NOMO-1 (cell line): Measurements from ENCODE around the gene AASS.

ENCODE experiments used
- DNase-seq, 2 experiments: peaks; one replicate each; lab custom pipeline; 2025; ENCODE audit not compliant: unreplicated experiment in 2 of 2; lab: John Stamatoyannopoulos, UW

AASS gene

DNA sequence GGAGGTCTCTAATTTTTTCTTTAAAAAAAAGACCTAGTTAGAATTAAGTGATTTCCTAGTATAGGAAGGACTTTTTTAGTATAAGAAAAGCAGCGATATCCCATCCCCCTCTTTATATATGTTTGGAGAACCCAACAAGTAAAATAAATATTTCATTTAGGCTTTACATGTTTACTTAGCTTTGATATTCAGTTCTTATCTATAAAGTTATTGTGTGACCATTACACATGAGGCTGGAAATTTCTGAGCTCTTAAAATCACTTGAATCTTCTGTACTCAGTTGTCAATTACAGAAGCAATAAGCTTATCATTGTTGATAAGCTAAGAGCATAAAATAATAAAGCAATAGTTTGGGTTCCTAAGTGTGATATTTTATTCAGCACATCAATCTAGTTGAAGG, 89.7 kb downstream of the AASS start:
- no peak for DNase-seq

DNA sequence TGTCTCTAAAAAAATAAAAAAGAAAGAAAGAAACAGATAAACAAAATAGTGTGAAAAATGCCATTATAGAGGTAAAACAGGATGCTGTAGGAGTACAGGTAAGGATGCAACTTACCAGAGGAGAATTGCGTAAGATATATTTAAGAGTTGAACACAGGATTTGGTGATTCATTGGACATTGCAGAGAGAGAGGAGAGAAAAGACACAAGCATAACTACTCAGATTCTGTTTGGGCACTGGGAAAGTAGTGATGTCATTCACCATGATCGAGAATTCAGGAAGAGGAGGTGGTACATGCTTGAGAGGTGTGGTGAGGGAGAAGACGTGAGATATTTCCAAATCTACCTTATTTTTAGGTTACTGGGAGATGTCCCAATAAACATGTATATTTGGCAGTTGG, 97.6 kb downstream of the AASS start:
- no peak for DNase-seq

DNA sequence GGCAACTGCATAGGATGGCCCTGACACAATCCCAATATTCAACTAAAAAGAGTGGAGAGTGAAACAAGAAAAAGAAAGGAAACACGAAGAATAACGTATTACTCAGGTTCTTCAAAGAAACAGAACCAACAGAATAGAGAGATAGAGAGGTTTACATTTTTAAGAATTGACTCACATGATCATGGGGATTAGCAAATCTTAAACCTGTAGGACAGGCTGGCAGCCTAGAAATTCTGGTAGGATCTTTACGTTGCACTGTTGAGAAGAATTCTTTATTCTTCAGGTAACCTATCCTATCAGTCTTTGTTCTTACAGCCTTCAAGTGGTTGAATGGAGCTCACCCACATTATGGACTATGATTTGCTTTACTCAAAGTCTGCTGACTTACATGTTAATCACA, 103.9 kb downstream of the AASS start:
- no peak for DNase-seq

DNA sequence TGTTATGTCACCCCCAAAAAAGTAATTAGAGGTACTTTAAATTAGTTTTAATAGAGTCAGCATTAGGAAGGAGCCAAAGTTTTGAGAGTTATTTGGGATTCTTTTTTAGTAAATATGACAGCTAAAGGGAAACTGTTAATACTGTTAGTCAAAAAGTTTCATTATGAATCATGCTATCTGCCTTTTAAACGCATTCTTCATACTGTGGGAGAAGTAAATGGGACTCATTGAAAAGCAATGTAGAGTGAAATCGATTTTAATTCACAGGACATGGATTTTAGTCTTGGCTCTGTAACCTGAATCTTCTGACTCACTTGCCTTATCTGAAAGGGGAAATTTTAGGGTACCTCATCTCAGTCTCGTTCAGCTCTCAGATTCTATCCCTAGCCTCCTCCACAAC, 105.1 kb downstream of the AASS start:
- DNase-seq: no peak

DNA sequence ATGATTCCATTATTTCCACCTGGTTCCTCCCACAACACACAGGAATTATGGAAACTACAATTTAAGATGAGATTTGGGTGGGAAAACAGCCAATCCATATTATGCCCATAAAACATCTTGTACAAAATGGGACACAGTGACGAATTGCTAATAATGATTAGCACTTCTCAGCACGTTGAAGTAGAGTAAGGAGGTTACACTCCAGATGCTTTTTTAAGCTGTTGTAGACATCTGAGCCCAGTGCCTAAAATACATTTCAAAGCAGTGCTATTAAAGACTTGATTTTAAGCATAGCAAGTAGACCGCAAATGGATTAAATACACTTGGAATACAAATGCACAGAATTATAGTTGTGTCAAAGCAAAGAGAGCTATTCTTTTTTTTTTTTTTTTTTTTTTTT, 105.9 kb downstream of the AASS start:
- DNase-seq: no peak

DNA sequence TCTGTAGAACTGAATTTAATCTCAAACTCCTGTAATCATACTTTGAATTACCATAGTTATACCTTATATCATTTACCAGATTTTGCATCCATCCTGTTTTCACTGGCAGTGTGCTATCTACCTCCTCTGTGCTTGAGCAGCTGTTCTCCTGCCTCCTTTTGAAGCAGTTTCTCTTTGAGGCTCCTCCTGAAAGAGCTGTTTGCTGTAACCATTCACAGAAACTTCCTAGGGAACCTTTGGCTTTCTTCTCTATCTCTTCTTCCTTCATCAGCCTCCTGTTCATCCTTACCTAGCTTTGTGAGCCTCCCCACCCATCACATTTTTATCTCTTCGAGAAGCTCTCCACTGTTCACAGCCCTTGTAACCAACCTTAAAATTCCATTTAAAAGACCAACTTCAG, 108.2 kb downstream of the AASS start:
- DNase-seq: no peak

DNA sequence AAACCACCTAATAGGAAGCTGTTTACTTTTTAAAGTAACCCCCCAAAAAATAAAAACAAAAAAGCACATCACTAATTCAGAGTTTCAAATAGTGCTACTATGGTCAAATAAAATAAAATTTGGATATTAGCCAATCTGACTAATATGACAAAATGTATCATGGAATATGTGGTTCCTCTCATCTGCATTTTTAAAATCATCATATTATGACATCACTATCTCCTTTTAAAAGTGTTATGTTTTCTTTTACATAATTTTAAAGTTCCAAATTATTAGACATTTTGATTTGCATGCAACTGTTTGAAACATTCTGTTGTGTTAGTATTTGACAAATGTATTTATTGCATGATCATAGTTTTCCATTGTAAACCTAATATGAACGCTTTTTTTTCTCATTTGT, 110.4 kb downstream of the AASS start:
- no peak for DNase-seq

DNA sequence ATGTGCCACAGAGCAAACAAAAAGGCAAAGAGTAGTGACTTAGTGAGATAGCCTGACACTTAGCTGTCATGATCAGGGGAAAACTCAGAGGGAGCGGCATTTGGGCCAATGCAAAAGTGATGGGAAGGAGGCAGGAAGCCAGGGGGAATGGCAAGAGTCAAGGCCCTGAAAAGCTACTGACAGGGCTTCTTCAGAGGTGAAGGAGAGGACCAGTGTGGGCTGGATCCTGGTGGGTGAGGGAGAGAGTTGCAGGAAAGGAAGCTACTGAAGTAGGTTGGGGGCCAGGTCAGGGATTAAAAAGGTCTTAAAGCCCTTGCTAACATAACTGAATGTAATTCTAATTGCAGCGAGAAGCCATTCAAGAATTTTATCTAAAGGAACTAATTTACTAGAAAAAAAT, 117.0 kb downstream of the AASS start:
- DNase-seq: no peak
